Superior temporal gyrus (tissue), 1 donor: ENCODE measurements around the gene TRPV4.

Experiments
- DNase-seq: peaks from one replicate; pipeline ENCODE4 v3.0.0-alpha.2; 2016; ENCODE audit errors: extremely low spot score

Gene TRPV4

GRCh38 chr12:109807954-109808643, 25.1 kb downstream of the TRPV4 start:
- DNase-seq = no peak

GRCh38 chr12:109804820-109805761, 28.1 kb downstream of the TRPV4 start:
- DNase-seq = peak; percentile 84

GRCh38 chr12:109803678-109804077, 29.5 kb downstream of the TRPV4 start:
- DNase-seq = no peak

- DNase-seq = no peak
These were observed 30.4 kb downstream of the TRPV4 start for GRCh38 chr12:109802828-109803227.

GRCh38 chr12:109800536-109800935, 32.7 kb downstream of the TRPV4 start:
- DNase-seq = no peak

GRCh38 chr12:109798691-109799090, 34.5 kb downstream of the TRPV4 start:
- DNase-seq = no peak

GRCh38 chr12:109797905-109798669, 35.1 kb downstream of the TRPV4 start:
- DNase-seq = no peak

- DNase-seq = no peak
These were observed 37.1 kb downstream of the TRPV4 start for GRCh38 chr12:109796057-109796456.

- DNase-seq = no peak
These were observed 38.2 kb downstream of the TRPV4 start for GRCh38 chr12:109795023-109795422.

- no peak for DNase-seq
These were observed 39.2 kb downstream of the TRPV4 start for GRCh38 chr12:109793826-109794501.

GRCh38 chr12:109793411-109793810, 39.8 kb downstream of the TRPV4 start:
- DNase-seq = no peak

GRCh38 chr12:109792992-109793391, 40.2 kb downstream of the TRPV4 start:
- DNase-seq = no peak

GRCh38 chr12:109789526-109790048, 43.6 kb downstream of the TRPV4 start:
- DNase-seq = no peak

- DNase-seq = no peak
These were observed 46.4 kb downstream of the TRPV4 start for GRCh38 chr12:109786799-109787198.

GRCh38 chr12:109785854-109786253, 47.3 kb downstream of the TRPV4 start:
- no peak for DNase-seq

GRCh38 chr12:109783965-109784244, 49.3 kb downstream of the TRPV4 start:
- DNase-seq = no peak

- no peak for DNase-seq
These were observed 49.8 kb downstream of the TRPV4 start for GRCh38 chr12:109783135-109783964.

GRCh38 chr12:109782326-109782703, 50.9 kb downstream of the TRPV4 start:
- DNase-seq = no peak

- DNase-seq = no peak
These were observed 51.4 kb downstream of the TRPV4 start for GRCh38 chr12:109781668-109782325.

GRCh38 chr12:109779382-109779781, 53.8 kb downstream of the TRPV4 start:
- DNase-seq = no peak
